ENCODE measurements around the gene MYO15B.

The MYO15B gene

GRCh38 chr17:75667825-75668224 is 80.2 kb downstream of the MYO15B start:
- Histone ChIP-seq H3K4me1 (ENCODE audit: insufficient read depth, low read length) (0 out of 2 replicates have a peak, but pooled peaks cover 4% of the 10 kb centered on the region), H3K4me3 (ENCODE audit: low read length) (peak overlapping the region; percentile 99), H3K9me3 (ENCODE audit: insufficient read depth, low read depth, low read length) (no peaks in the 10 kb centered on the region), H3K9ac (ENCODE audit: low read depth, low read length) (peak overlapping the region; percentile 96), H3K27me3 (ENCODE audit: insufficient read depth, low read length) (no peaks in the 10 kb centered on the region), H3K27ac (ENCODE audit: low read length) (peak overlapping the region; percentile 49), H3K36me3 (ENCODE audit: insufficient read depth, low read depth, low read length) (peaks cover 59% of the 10 kb centered on the region)

DNA sequence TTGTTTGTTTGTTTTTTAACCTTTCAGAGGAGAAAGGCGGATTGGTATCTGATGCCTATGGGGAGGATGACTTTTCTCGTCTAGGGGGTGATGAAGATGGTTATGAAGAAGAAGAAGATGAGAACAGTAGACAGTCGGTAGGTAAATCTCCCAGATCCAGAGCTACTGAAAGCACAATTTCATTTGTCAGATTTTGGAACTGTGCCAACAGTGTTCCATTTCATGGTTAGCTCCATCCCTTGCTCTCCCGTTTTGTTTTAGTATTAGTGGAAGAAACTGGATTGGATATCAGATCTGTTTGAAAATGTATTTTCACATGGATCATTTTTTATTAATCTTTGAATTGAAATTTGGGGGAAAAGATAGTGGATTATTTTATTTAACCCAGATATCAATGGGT is 80.9 kb downstream of the MYO15B start:
- peak overlapping the region; percentile 99 for H3K4me3 ChIP-seq (ENCODE audit: low read length)
- H3K27me3 ChIP-seq (ENCODE audit: insufficient read depth, low read length), result no peaks in the 10 kb centered on the region
- H3K27ac ChIP-seq (ENCODE audit: low read length), result no peak overlapping the region
- peak overlapping the region; percentile 96; the same call in 1 of the 2 replicates for H3K9ac ChIP-seq (ENCODE audit: low read depth, low read length)
- peaks cover 62% of the 10 kb centered on the region for H3K36me3 ChIP-seq (ENCODE audit: insufficient read depth, low read depth, low read length)
- H3K4me1 ChIP-seq (ENCODE audit: insufficient read depth, low read length), result 0 out of 2 replicates have a peak, but pooled peaks cover 4% of the 10 kb centered on the region
- no peaks in the 10 kb centered on the region for H3K9me3 ChIP-seq (ENCODE audit: insufficient read depth, low read depth, low read length)

DNA sequence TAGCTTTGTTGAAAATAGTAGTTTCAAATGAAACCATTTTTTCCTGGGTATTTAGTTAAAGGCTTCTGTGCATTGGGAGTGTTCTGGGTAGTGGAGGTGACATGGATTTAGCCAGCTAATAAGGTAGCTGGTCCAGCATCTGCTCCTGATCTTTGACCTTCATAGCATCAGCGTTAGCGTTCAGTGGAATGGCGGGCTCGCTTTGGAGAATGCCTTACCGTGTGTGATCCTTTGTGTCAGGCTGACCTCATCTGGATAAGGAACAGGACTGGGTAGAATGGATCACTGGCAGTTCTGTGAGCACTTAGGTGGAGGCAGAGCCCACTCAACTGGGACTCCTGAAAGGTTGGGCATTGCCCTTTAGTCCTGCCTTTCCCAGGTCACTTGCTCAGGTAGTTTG is 83.3 kb downstream of the MYO15B start:
- Histone ChIP-seq H3K27me3 (ENCODE audit: insufficient read depth, low read length) (no peaks in the 10 kb centered on the region), H3K4me1 (ENCODE audit: insufficient read depth, low read length) (0 out of 2 replicates have a peak, but pooled peaks cover 4% of the 10 kb centered on the region), H3K9ac (ENCODE audit: low read depth, low read length) (no peak overlapping the region), H3K4me3 (ENCODE audit: low read length) (no peak overlapping the region), H3K36me3 (ENCODE audit: insufficient read depth, low read depth, low read length) (peaks cover 60% of the 10 kb centered on the region), H3K9me3 (ENCODE audit: insufficient read depth, low read depth, low read length) (no peaks in the 10 kb centered on the region), H3K27ac (ENCODE audit: low read length) (no peak overlapping the region)

GRCh38 chr17:75672011-75672410 is 84.4 kb downstream of the MYO15B start:
- H3K4me1 ChIP-seq (ENCODE audit: insufficient read depth, low read length), result 0 out of 2 replicates have a peak, but pooled peaks cover 4% of the 10 kb centered on the region
- no peak overlapping the region for H3K4me3 ChIP-seq (ENCODE audit: low read length)
- H3K27ac ChIP-seq (ENCODE audit: low read length), result no peak overlapping the region
- no peaks in the 10 kb centered on the region for H3K27me3 ChIP-seq (ENCODE audit: insufficient read depth, low read length)
- no peaks in the 10 kb centered on the region for H3K9me3 ChIP-seq (ENCODE audit: insufficient read depth, low read depth, low read length)
- H3K36me3 ChIP-seq (ENCODE audit: insufficient read depth, low read depth, low read length), result peaks cover 71% of the 10 kb centered on the region
- no peak overlapping the region for H3K9ac ChIP-seq (ENCODE audit: low read depth, low read length)

DNA sequence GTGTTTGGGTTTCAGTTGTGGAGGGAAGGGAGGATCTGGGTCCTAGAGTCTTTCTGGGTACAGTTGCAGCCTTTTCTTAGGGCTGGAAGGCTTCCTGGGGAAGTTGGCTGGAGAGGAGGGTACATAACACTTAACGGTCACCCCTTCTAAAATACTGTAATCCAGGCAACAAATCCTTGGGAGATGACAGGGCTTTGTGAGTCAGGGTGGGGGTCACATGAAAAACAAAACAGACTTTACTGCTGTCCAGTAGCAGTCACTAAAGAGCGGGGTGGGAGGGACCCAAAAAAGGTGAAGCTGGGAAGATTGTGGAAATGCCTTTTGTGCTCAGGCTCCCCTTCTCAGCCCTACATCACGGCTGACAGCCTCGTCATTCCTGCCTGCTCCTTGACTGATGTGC is 85.9 kb downstream of the MYO15B start:
- Histone ChIP-seq H3K36me3 (ENCODE audit: insufficient read depth, low read depth, low read length) (peaks cover 81% of the 10 kb centered on the region), H3K27ac (ENCODE audit: low read length) (no peak overlapping the region), H3K9me3 (ENCODE audit: insufficient read depth, low read depth, low read length) (no peaks in the 10 kb centered on the region), H3K4me3 (ENCODE audit: low read length) (no peak overlapping the region), H3K9ac (ENCODE audit: low read depth, low read length) (no peak overlapping the region), H3K27me3 (ENCODE audit: insufficient read depth, low read length) (no peaks in the 10 kb centered on the region), H3K4me1 (ENCODE audit: insufficient read depth, low read length) (no peaks in the 10 kb centered on the region)

All from iPS-20b (cell line).